Uterus (tissue), 2 donors: ENCODE data around the gene NCAPD2.

Source experiments
- CTCF ChIP-seq, 4 experiments: fragments of 200-600 bp in 2 of 4; fragments of 450-650 bp in 2 of 4; sonication (generic) in 2 of 4; IDR thresholded peaks; one replicate each; pipeline ENCODE4 v1.5.1; 2016 to 2019; ENCODE audit warnings: antibody characterized with exemption in 4 of 4, mild to moderate bottlenecking in 2 of 4, moderate library complexity in 1 of 4
- POLR2A ChIP-seq, 2 donors: fragments of 450-650 bp; IDR thresholded peaks; one replicate each; pipeline ENCODE4 v1.6.1; 2016; ENCODE audit warnings: antibody characterized with exemption in 2 of 2, mild to moderate bottlenecking in 1 of 2, moderate library complexity in 1 of 2

- no peak for TF ChIP-seq CTCF (IDR thresholded peaks at IDR 0.05)
- no peak for TF ChIP-seq POLR2A (IDR thresholded peaks at IDR 0.05)
Measured at GRCh38 chr12:6526201-6526600, 32.3 kb downstream of the NCAPD2 start.
